Activated effector memory CD4-positive, alpha-beta T cell treated with Interleukin-2 at 50 U/mL for 16 hours (primary cell): ENCODE data around the gene MIEN1.
"Not testable (repeated sequence)": the region's sequence is repeated elsewhere in the genome, so short reads cannot be mapped to it uniquely, and the experiment has no call there.

Source experiments
- DNase-seq: peaks from one replicate; pipeline ENCODE4 v3.0.0-alpha.2; 2020

Gene MIEN1, protein sequence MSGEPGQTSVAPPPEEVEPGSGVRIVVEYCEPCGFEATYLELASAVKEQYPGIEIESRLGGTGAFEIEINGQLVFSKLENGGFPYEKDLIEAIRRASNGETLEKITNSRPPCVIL

DNA sequence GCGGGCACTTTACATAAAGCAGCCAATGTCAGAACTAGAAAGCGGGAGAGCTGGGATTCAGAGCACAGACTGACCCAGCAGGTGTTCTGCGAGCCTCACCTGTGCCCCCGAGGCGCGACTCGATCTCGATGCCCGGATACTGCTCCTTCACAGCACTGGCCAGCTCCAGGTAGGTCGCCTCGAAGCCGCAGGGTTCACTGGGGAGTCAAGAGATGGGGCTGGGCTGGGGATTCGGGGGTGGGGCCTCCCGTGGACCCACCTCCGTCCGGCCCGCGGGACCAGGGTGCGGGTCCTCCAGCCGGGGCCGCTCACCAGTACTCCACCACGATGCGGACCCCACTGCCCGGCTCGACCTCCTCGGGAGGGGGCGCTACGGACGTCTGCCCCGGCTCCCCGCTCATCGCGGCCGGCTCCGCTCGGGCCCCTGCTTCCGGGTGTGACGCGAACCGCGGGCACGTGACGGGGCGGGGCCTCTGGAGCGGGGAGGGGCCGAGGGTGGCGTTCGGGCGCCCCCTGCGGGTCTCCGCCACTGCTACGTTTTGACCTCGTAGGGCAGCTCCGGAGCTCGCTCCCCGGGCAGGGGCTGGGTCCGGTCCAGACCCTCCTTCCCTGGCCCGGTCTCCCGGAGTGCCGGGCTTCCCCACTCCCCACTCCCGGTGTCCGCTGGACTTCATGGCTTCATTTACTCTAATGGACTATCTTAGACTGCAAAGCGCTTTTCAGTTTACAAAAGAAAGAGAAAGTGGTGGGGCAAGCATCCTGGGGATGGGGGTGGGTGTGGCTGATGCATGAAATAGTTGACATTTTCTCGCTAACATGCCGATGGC is at the start of gene MIEN1:
Gene MIEN1, minus strand, starts transcription at position 438 of the 827 bp plus-strand sequence. Its CDS starts 37 bp downstream, at position 401.
- peak; percentile 93 for DNase-seq

DNA sequence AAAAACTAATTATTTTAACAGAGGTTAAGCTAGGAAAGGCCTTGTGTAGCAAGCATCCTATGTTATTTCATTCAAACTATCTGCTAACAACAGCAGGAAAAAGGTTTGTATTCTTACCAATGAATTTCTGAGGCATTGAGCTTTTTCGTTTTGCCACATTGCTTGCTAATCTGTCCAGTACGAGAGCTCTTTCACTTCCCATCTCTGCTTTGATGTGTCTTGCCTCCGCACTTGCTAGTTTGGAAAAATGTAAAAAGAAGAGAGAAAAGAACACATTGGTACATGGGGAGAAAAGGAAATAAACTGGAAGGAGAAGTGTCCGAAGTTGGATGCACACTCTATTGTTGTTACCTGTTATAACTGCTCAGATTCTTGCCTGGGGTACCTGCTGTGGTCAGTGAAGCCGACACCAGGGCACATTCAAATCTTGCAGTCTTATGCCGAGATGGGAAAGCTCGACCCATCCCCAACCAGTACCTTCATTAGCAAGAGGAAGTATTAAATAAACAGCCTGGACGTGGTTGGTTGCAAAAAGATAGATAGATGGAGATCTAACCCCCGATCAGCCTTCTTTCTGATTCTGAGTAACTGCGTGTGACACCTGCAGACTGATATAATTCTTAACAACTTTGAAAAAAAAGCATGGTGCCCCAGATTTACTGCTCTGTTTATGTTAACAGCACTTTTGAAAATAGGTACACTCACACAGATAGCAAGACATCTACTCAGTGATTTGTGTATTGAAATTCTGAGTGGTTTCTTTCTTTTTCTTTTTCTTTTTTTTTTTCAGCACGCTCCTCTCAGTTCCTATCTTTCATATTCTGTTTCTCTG is 47.4 kb upstream of the MIEN1 start:
- no peak for DNase-seq

DNA sequence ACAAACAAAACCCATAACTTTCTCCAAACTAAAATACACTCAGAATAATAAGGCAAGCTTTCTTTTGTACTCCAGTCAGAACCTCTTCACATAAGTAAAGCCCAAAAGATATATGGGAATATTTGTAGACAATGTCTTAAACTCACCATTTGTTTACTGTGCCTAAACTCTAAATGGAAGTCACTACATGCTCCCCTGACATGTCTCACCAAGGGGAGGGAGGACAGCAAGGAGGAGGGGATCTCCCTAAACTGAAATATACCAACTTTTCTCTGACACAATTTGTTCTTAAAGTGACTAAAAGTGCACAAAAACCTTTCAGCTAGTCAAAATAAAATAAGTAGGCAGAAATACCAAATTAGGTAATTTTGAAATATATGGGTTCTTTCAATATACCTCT is 45.9 kb upstream of the MIEN1 start:
- DNase-seq: no peak

DNA sequence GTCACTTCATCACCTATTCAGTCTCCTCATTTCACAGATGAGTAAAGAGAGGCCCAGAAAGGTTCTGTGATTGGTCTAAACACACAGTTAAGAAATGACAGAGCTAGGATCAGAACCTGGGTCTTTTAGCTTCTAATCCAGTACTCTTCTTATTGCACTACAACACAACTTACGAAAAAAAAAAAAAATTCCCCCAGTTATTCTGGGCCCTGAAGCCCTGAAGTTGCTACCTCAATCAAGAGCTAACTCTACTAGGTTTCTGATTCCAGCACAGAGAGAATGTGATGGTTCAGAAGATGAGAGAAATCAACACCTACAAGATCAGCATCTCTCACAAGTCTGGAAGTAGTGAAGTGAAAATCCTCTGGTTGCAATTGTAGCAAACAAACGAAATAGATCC is 44.7 kb upstream of the MIEN1 start:
- no peak for DNase-seq

DNA sequence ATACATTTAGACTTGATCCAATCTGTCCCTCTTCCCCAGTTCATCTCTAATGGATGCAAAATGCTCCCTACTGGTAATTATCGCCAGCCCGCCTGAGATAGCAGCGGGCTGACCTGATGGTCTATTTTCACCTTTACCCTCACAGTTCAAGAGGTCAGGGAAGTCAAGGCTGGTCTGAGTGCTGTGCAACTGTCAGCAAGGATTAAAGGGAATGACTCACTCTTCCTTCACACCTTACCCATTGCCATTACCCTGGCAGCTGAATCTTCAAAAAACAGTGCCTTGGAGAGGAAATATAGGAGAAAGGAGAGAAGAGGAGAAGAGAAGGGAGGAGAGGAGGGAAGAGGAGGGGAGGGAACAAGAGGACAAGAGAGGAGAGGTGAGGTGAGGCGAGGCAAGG is 43.7 kb upstream of the MIEN1 start:
- no peak for DNase-seq

DNA sequence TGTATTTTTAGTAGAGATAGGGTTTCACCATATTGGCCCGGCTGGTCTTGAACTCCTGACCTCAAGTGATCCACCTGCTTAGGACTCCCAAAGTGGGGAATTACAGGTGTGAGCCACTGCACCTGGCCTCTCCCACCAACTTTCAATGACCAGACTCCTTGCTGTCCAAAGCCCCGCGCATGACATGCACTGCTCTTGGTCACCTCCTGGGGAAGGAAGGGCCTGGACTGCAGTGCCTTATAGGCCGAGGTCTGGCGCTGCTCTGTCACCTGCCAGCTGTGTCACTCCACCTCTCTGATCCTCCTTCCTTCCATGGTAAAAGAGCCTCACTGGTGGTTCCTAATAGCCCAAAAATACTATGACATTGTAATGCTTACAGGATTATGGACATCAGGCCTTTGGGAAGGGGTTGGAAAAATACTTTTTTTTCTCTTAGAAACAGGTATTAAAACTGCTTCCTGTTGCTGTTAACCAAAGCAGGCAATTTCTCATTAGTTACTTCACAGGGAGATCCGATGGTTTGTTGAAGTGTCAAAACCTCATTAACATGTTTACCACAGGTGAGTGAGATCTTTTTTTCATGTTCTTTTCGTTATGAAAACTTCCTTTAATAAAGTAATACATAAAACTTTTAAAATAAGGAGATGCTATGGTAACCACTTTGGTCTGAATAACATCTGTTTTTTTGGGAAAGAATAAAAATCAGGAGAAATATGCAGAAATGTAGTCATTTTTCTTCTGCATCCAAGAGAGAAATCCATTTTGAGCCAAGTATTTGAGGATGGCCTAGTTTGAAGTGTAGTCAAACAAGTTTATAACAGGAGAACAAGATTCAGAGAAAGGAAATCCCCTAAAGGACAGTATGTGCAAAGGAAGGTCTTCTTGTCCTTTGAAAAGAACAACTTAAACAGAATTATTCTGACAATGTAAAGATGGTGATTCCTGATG is 42.9 kb upstream of the MIEN1 start:
- DNase-seq: no peak

DNA sequence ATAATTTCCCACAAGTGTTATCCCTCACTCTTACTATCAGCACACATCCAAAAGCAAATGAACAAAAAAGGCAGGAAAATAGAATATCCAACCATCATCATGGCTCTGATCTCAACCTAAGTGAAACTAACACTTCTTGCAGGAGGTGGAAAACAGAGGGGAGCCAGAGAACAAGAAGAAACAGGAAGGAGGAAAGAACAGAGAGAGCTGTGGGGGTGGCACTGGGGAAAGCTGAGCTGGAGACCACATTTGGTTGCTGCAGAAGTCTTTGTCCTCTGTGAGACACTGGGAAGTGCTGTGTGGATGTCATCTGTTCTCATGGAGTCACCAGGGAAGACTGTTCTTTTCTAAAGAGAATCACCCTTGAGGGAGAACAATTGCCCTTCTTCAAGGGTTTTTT is 42.1 kb upstream of the MIEN1 start:
- DNase-seq: no peak

DNA sequence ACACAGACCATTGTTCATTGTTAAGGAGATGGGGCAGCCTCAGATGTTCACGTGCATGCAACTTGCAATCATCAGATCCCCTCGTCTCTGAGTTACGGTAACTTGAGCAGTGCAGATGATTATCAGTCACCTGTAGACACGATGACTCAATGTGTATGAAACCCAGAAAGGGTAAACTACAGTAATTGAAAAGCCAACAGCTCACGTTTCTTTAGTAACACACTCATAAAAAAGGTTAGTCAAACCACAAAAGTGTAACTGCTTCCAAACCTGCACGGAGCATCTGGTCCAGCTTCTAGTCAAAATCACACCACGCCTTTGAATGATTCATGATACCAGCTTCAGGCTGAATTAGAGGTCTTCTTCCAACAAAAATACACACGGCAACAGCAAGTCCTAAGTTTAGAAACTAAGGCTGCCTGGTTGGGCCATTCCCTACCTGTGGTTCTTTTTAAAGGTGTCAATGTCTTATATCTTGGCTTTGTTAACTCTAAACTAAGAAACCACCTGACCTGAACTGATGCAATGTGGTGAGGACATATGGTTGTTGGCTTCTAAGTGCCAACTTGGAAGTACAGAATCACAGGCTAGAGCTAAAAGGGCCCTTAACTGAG is 39.7 kb upstream of the MIEN1 start:
- peak; percentile 43 for DNase-seq

DNA sequence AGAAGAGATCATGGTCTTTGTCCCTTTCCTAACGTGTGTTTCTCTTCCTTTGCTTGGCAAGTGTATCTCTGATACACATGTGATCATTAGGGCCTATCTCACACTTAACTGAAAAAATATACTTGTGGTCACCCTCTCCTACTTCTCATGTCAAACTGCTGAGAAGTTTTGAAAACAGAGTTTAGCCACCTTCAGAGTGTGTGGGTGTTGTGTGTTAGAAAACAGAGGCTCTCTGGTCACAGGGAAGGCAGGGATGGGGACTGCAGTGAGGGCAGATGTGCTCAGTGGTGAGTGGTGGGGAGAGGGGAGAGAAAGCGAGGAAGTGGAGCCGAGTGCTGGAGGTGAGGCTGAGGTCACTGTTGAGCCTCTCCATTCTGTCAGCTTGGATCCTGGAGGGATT is 36.8 kb upstream of the MIEN1 start:
- DNase-seq: no peak

DNA sequence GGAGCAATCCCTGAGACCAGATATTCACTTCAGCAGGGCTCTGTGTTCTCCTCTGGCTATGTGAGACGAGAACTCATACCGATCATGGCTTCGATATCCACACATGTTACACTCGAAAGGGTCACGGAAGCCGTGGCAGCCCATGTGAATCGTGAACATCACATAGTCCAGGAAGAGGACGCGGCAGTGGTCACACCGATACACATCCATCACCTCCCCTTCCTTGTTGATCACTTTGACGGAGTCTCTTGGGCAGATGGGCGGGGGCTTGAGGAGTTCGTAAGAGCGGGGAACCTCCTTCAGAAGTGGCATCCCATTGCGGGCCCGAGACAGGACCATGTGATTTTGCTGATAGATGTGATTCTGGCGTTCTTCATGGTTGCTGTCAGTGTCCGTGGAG is 35.4 kb upstream of the MIEN1 start:
- no peak for DNase-seq

DNA sequence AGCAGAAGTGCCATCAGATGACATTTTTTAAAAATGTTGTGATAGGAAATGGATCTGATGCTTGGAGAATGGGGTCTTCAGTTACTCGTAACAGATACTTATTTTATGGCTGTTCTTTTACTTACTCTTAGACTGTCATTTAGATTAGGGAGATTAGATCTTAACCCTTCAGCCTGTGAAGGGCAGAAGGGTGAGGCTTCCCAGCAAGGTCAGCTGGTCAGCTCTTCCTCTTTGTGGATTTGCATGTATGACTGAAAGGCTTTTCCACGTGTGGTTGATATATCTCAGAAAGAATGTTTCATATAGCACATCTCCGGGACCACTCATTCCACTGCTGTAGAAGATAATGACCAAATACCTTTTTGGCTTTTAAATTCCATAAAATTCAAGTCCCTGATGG is 34.8 kb upstream of the MIEN1 start:
- DNase-seq: no peak

DNA sequence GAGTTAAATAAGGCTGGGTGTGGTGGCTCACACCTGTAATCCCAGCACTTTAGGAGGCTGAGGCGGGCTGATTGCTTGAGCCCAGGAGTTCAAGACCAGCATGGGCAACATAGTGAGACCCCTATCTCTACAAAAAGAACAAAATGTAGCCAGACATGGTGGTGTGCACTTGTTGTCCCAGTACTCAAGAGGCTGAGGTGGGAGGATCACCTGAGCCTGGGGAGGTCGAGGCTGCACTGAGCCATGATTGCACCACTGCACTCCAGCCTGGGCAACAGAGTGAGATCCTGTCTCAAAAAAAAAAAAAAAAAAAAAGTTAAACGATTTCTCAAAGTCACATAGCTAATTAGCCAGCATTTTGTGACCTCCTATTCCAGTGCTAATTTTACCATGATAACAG is 33.8 kb upstream of the MIEN1 start:
- not testable (repeated sequence) for DNase-seq

DNA sequence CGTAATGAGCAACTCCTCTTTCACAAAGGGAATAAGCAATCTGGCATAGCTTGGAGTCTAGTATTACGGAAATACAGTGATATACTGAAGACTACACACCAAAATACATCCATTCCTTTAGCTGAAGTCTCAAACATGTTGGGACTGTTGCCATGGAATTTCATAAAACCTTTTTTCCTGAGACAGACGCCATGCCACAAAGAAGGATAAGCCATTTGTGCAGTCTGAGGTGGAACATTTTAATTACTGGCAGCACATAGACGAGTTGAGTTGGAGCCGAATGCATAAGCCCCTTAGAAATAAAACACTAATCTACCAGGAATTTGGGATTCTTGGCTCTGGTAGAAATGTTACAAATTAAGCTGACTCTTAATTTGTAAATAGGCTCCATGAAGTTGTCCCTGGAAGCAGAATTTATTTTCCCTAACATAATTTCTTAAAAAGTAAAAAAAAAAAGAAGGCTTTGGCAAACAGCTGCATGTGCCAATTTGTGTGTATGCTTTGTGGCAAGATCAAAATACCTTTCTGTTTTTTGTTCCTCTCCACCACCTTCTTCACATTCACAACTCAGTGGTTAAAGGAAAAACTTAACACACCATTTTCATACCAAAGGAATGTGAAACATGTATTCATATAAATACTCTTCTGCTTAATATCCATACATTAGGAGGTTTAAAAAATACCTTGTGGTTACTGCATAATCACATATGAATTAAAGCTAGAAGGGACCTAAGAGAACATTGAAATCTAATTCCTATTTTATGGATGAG is 32.9 kb upstream of the MIEN1 start:
- no peak for DNase-seq

DNA sequence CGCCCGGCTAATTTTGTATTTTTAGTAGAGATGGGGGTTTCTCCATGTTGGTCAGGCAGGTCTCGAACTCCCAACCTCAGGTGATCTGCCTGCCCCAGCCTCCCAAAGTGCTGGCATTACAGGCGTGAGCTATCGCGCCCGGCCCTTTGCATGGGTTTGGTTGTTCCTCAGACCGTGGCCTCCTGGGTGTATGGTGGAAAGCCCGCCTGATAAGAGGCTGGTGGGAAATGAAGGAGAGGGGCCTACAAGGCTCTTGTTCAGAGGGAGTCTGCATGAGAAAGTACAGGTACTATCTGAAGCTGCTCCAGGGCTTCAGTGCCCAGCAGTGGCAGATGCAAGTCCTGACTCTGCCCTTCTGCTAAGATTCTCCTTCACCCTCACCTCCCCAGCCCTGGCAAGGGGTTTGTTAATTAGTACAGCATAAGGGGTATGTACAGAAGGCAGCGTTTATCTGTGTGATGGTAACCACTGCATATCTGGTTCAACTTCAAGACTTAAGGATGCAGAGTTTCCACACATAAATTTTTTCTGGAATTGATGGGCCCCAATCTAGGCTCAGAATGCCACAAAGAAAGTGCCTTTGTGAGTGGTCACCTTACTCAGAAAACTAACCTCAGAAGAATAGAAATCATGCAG is 31.6 kb upstream of the MIEN1 start:
- no peak for DNase-seq

DNA sequence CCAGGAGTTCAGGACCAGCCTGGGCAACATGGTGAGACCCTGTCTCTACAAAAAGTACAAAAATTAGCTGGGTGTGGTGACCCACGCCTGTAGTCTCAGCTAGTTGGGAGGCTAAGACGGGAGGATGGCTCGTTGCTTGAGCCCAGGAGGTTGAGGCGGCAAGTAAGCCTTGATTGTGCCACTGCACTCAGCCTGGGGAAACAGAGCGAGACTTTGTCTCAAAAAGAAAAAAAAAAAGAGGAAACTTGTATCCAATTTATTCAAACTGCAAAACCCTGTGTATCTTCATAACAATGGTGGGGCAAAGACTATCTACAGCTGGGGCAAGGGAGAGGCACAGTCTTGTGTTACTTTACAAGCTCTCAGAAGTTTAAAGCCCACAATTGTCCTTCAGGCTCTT is 28.9 kb upstream of the MIEN1 start:
- DNase-seq: no peak

DNA sequence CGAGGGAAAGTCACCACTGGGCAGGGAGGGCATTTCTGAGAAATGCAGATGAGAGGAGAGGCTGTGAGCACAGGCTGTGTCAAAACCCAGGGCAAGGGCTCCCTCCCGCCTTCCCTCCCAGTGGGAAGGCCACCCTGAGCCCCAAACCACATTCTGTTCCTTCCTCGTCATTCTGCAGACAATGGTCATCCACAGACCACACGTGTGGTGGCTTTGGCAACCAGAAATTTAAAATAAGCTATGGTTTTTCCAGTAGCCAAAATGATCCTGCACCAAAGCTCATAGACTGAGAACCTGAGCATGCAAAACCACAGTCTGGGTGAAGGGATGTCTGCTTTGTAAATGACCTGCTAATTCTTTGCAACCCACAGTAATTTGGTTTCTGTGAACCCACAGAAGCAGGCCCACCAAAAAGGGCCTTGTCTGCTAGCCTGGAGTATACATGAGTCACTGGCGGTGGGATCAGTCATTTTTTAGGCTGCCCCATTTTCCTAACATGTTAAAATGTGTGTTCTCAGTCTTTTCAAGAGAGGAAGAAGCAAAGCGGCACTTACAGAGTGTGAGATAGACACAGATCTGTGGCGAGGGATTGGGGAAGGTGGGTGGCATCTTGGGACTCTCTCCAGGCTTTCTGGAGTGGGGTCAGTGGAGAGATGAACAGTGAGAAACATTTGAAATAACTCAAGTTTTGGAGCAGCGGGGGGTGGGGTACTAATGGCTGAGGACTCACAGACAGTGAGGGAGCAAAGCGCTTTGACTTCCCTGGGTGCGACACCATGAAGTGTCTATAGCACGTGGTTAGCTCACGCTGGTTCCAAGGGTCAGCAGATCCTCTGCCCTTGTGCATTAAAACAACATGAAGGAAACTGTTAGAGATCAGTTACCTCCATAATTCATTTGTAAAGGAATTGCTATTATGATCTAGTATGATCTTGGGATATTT is 27.9 kb upstream of the MIEN1 start:
- peak; percentile 35 for DNase-seq

DNA sequence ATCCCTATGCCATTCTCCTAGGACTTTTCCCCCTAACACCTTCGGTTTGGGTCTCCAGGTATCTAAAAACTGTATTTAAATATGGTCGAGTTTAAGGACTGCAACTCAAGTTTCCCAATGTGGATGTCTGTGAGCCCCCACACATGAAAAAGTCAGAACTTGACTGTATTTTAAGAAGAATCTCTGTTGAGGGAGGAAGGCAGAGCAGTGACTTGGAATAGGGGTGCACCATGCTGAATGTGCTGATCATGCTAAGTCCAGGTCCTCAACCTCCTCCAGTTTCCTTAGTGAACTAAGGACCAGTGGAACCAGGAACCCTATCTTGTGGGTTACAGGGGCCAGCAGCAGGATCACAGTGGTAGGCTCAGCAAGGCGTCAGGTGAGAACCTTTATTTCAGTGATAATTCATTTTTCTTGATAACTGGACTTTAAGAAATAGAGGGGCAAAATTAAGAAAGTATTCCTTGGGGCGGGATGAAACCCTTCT is 26.9 kb upstream of the MIEN1 start:
- DNase-seq: no peak

DNA sequence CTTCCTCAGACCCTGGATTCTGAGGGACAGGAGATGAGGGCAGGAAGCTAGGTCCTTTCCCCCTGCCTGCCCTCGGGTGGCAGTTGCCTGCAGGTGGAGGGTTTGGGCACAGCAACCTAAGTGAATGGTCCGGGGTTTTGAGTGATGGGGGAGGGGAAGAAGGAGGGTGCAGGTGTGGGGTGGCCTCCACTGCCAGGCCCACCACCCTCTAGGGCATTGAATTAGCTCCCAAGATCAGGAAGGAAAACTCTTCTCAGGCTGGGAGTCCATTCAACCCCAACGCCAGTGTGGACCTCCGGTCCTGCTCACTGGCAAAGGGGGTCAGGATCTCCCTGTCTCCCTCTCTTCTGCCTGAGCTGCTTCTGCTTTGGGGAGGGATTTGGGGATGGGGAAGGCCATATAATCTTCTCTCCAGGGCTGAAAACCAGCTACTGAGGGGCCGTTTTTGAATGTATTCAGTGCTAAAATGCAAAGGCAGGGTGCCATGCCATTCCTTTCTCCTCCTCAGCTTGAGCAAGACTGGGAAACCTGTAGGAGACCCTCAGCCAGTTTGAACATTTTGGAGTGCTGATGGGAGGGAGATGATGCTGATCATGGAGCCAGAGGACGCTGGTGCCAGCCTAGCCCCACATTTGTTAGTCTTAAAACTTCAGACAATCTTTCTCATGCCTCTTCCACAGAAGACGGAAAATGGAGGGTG is 26.2 kb upstream of the MIEN1 start:
- DNase-seq: no peak
